GM12873 (cell line): ENCODE measurements around the gene VPS37D.

Experiments used
- CTCF ChIP-seq: IDR thresholded peaks from 2 replicates; pipeline ENCODE4 v1.5.1; 2012; ENCODE audit warnings: low read depth, mild to moderate bottlenecking, moderate library complexity, low read length, control low read depth; ENCODE audit not compliant: insufficient read depth; ENCODE audit errors: missing control alignments

The VPS37D gene

GRCh38 chr7:73719806-73720169, 52.2 kb downstream of the VPS37D start:
- TF ChIP-seq CTCF: no peak

- TF ChIP-seq CTCF: no peak
Measured at GRCh38 chr7:73721377-73721817, 53.8 kb downstream of the VPS37D start.
